Suprapubic skin (tissue), 4 donors: Measurements from ENCODE around the gene PGM5. TPM values are rescaled to one million over a fixed set of nuclear protein-coding genes. Genes with fewer than 3 reads are reported as not detected.

Experiments
- DNase-seq, 2 donors: peaks; one replicate each; pipeline ENCODE4 v3.0.0-alpha.2; 2019; ENCODE audit warnings: low spot score in 2 of 2
- H3K27ac ChIP-seq: fragments of 200-600 bp; sonication (generic); one replicate; pipeline ENCODE4 v1.5.1; 2019
- H3K27me3 ChIP-seq: fragments of 200-600 bp; sonication (generic); one replicate; pipeline ENCODE4 v1.5.1; 2019
- H3K36me3 ChIP-seq: fragments of 200-600 bp; sonication (generic); one replicate; pipeline ENCODE4 v1.5.1; 2019
- H3K4me1 ChIP-seq: fragments of 200-600 bp; sonication (generic); one replicate; pipeline ENCODE4 v1.5.1; 2019
- H3K4me3 ChIP-seq: fragments of 200-600 bp; sonication (generic); one replicate; pipeline ENCODE4 v1.5.1; 2019; ENCODE audit warnings: mild to moderate bottlenecking
- H3K9me3 ChIP-seq: fragments of 200-600 bp; sonication (generic); one replicate; pipeline ENCODE4 v1.5.1; 2019
- EP300 ChIP-seq: sonication (generic); formaldehyde crosslinking; IDR thresholded peaks from one replicate; pipeline ENCODE4 v1.6.1; 2017; ENCODE audit warnings: antibody characterized with exemption
- POLR2A ChIP-seq, 2 donors: fragments of 450-650 bp; IDR thresholded peaks; one replicate each; pipeline ENCODE4 v1.6.1; 2017; ENCODE audit warnings: antibody characterized with exemption in 2 of 2, mild to moderate bottlenecking in 2 of 2, moderate library complexity in 2 of 2
- POLR2AphosphoS5 ChIP-seq, 3 donors: sonication (generic); formaldehyde crosslinking; IDR thresholded peaks; one replicate each; pipeline ENCODE4 v1.6.1; 2017; ENCODE audit warnings: antibody characterized with exemption in 3 of 3
- WGBS: methylation state at CpG from one replicate; pipeline ENCODE4 v1.1.5; 2018; 5-methylcytosine and 5-hydroxymethylcytosine counted together
- total RNA-seq, 4 donors: library from RNA; depleted of rRNA; stranded (reverse); fragments of >200 nt; gene quantifications; one replicate each; pipeline ENCODE4 v1.1.0, GENCODE V29; 2016
- TF ChIP-seq, protein P1 (sequence below), 2 donors: fragments of 200-600 bp in 1 of 2; fragments of 450-650 bp in 1 of 2; sonication (generic) in 1 of 2; IDR thresholded peaks; one replicate each; pipeline ENCODE4 v1.5.1; 2016 to 2019; ENCODE audit warnings: antibody characterized with exemption in 2 of 2, mild to moderate bottlenecking in 1 of 2, moderate library complexity in 1 of 2

Gene PGM5
- total RNA-seq, 4 donors from 2014 or later = 5.1 to 10.6 (median 6.1) TPM

DNA sequence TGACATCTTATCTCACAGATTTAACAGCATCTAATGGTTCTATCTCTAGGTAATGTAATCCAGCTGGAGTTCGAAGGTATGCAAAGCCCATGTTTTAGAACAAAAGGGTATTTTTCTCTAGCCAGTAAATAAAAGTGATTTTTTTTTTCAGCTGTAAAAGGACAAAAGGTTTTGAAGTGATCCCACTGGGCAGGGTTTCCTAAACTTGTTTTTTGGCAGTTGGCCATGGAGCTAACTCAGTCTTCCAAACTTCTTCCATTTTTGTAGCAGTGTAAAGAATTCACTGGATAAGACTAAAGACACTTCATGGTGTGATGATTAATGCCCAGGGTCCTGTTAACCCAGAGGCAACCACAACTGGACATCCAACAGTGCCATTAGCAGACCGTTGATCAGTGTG is 120.4 kb downstream of the PGM5 start:
- H3K36me3 ChIP-seq = no peaks in the 10 kb centered on the region
- DNase-seq = no peak
- H3K27me3 ChIP-seq = no peaks in the 10 kb centered on the region
- H3K4me3 ChIP-seq = no peak overlapping the region
- no peaks in the 10 kb centered on the region for H3K9me3 ChIP-seq
- no peak overlapping the region for H3K27ac ChIP-seq
- 28% methylated on average over 2 of the region's 2 CpGs for WGBS
- H3K4me1 ChIP-seq = no peaks in the 10 kb centered on the region
- TF ChIP-seq, protein P1, sequence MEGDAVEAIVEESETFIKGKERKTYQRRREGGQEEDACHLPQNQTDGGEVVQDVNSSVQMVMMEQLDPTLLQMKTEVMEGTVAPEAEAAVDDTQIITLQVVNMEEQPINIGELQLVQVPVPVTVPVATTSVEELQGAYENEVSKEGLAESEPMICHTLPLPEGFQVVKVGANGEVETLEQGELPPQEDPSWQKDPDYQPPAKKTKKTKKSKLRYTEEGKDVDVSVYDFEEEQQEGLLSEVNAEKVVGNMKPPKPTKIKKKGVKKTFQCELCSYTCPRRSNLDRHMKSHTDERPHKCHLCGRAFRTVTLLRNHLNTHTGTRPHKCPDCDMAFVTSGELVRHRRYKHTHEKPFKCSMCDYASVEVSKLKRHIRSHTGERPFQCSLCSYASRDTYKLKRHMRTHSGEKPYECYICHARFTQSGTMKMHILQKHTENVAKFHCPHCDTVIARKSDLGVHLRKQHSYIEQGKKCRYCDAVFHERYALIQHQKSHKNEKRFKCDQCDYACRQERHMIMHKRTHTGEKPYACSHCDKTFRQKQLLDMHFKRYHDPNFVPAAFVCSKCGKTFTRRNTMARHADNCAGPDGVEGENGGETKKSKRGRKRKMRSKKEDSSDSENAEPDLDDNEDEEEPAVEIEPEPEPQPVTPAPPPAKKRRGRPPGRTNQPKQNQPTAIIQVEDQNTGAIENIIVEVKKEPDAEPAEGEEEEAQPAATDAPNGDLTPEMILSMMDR (IDR thresholded peaks at IDR 0.05) = no peak
- TF ChIP-seq POLR2A (IDR thresholded peaks at IDR 0.05) (no peak), EP300 (no peak), POLR2AphosphoS5 (IDR thresholded peaks at IDR 0.05) (no peak)

DNA sequence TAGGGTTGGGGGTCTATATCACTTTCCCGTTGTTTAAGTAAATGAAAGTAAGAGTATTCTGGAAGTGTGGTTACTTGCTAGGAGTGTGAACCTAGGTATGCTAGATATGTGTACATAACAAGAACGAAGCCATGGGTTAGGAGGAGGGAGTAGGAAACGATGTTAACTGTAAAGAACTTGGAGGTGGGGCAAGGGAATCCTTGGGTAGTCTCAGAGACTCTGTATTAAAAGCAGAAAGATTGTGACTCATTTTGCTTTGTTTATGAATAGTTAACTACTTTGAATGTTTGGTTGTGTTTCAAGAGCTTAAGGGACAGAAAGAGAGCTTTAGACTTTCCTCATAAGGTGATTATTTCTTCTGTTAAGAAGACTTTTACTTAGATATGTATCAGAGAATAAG is 124.4 kb downstream of the PGM5 start:
- no peak for DNase-seq
- TF ChIP-seq POLR2A (IDR thresholded peaks at IDR 0.05) = no peak
- TF ChIP-seq, protein P1 (IDR thresholded peaks at IDR 0.05) = no peak
- Histone ChIP-seq H3K4me1 (no peaks in the 10 kb centered on the region), H3K9me3 (no peaks in the 10 kb centered on the region), H3K36me3 (no peaks in the 10 kb centered on the region), H3K4me3 (no peak overlapping the region), H3K27ac (no peak overlapping the region), H3K27me3 (no peaks in the 10 kb centered on the region)
- 63% methylated on average over 3 of the region's 3 CpGs for WGBS

DNA sequence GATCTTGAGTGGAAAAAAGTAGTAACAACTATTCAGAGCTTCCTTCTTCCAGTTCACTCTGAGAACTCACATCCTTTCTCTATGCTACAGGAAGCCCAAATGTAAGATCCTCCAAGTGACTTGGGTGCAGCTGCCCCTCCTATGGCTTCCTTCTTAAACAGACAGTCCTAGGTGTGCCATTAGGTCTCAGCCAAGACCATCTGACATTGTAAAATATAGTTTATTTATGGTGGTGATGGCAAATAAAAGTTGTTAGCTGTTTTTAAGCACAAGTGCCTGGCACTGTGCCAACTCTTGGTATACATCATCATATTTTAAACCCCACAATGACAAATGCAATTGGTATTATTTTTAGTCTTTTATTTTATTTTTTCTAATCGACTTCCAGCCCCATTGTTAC is 126.1 kb downstream of the PGM5 start:
- Histone ChIP-seq H3K4me3 (no peak overlapping the region), H3K27ac (no peak overlapping the region), H3K4me1 (no peaks in the 10 kb centered on the region), H3K36me3 (no peaks in the 10 kb centered on the region), H3K9me3 (no peaks in the 10 kb centered on the region), H3K27me3 (no peaks in the 10 kb centered on the region)
- TF ChIP-seq, protein P1 (IDR thresholded peaks at IDR 0.05) = no peak
- TF ChIP-seq POLR2A (IDR thresholded peaks at IDR 0.05) = no peak
- TF ChIP-seq EP300 = no peak
- no peak for TF ChIP-seq POLR2AphosphoS5 (IDR thresholded peaks at IDR 0.05)
- 24% methylated on average over 1 of the region's 1 CpG for WGBS
- DNase-seq = no peak

DNA sequence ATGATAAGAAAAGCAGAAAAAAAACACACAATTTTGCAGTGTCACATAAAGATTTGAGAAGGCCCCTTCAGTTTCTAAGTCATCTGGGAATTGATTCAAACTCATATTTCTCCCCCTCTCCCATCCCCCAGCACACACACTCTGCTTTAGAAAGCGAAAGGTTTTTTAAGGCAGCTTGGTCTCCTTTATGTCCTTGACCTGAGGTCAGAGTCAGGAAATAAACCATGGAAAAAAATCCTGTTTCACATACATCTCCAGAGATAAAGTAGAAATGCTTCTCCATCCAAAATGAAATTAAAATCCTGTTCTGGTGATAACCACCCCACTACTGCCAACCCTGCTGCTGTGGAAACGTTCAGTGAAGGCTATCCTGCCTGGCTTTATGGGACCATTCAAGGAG is 131.7 kb downstream of the PGM5 start:
- H3K36me3 ChIP-seq = peaks cover 3% of the 10 kb centered on the region
- WGBS = 70% methylated on average over 2 of the region's 2 CpGs
- H3K27ac ChIP-seq = no peak overlapping the region
- no peaks in the 10 kb centered on the region for H3K9me3 ChIP-seq
- TF ChIP-seq POLR2AphosphoS5 (IDR thresholded peaks at IDR 0.05) (no peak), EP300 (no peak), POLR2A (IDR thresholded peaks at IDR 0.05) (no peak)
- TF ChIP-seq, protein P1 (IDR thresholded peaks at IDR 0.05) = no peak
- H3K27me3 ChIP-seq = no peaks in the 10 kb centered on the region
- H3K4me1 ChIP-seq = no peaks in the 10 kb centered on the region
- DNase-seq = no peak
- H3K4me3 ChIP-seq = no peak overlapping the region

DNA sequence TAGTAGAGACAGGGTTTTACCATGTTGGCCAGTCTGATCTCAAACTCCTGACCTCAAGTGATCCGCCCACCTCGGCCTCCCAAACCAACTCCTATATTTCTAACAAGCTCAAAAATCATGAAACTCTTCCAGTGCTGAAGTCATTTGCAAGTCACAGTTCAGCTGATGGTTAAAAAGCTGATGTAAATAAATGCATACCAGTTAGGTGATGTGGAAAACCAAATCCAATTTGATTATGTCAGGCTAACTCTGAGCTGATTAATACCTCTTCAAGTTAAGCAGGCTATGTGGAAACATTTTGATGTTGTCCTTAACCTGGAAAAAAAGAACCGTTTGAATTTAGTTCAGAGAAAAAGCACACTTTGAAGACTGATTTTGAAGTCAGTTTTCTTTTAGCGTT is 133.2 kb downstream of the PGM5 start:
- WGBS = 82% methylated on average over 4 of the region's 4 CpGs
- peaks cover 3% of the 10 kb centered on the region for H3K36me3 ChIP-seq
- no peak overlapping the region for H3K27ac ChIP-seq
- no peaks in the 10 kb centered on the region for H3K9me3 ChIP-seq
- H3K4me3 ChIP-seq = no peak overlapping the region
- no peak for DNase-seq
- H3K27me3 ChIP-seq = no peaks in the 10 kb centered on the region
- H3K4me1 ChIP-seq = no peaks in the 10 kb centered on the region
- TF ChIP-seq, protein P1 (IDR thresholded peaks at IDR 0.05) = no peak
- no peak for TF ChIP-seq POLR2A (IDR thresholded peaks at IDR 0.05)
- TF ChIP-seq EP300 = no peak
- no peak for TF ChIP-seq POLR2AphosphoS5 (IDR thresholded peaks at IDR 0.05)
